Type B pancreatic cell (in vitro differentiated cells): ENCODE data around the gene TMIE. TPM values are rescaled to one million over a fixed set of nuclear protein-coding genes. Genes with fewer than 3 reads are reported as not detected.

Experiments
- DNase-seq: peaks from one replicate; pipeline ENCODE4 v3.0.0; 2021; ENCODE audit warnings: mixed read lengths; ENCODE audit not compliant: unreplicated experiment; ENCODE audit errors: extremely low spot score
- H3K27ac Mint-ChIP-seq: 2 replicates; pipeline ENCODE4 v1.8.0; 2021; ENCODE audit warnings: mild to moderate bottlenecking, mixed read lengths
- H3K27me3 Mint-ChIP-seq: 2 replicates; pipeline ENCODE4 v1.8.0; 2021; ENCODE audit warnings: mixed read lengths
- H3K36me3 Mint-ChIP-seq: 2 replicates; pipeline ENCODE4 v1.8.0; 2021; ENCODE audit warnings: mixed read lengths
- H3K4me1 Mint-ChIP-seq: one replicate; pipeline ENCODE4 v1.8.0; 2021; ENCODE audit warnings: mixed read lengths; ENCODE audit not compliant: unreplicated experiment
- H3K4me3 Mint-ChIP-seq: 2 replicates; pipeline ENCODE4 v1.8.0; 2021; ENCODE audit warnings: mild to moderate bottlenecking, mixed read lengths
- H3K9me3 Mint-ChIP-seq: 2 replicates; pipeline ENCODE4 v1.8.0; 2021; ENCODE audit warnings: mixed read lengths
- total RNA-seq: library from RNA; stranded (reverse); gene quantifications from 2 replicates; pipeline ENCODE4 v1.2.1, GENCODE V29; 2021; ENCODE audit warnings: low replicate concordance
- TF ChIP-seq, protein P1 (sequence below): fragments of 200-600 bp; sonication (generic); conservative IDR thresholded peaks from 2 replicates; pipeline ENCODE4 v1.5.0; 2021; ENCODE audit warnings: antibody characterized with exemption, mild to moderate bottlenecking

Gene TMIE
- total RNA-seq, 1 donor from 2014 or later, result 0.48 TPM

DNA sequence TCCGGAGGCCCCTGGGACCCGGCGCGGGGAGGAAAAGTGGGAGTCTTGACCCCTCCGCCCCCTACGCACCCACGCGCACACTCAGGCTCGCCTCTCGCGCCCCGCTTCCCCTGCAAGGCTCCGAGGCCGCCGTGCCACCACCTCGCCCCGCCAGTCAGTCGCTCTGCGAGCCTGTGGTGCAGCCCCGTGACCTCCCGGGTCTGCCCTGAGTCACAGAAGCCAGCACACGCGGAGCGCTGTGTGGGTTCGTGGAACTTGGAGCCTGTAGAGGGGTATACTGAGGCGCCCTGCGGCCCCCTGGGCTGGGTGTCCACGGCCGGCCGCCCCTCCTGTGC, 7.3 kb upstream of the TMIE start:
- TF ChIP-seq, protein P1, sequence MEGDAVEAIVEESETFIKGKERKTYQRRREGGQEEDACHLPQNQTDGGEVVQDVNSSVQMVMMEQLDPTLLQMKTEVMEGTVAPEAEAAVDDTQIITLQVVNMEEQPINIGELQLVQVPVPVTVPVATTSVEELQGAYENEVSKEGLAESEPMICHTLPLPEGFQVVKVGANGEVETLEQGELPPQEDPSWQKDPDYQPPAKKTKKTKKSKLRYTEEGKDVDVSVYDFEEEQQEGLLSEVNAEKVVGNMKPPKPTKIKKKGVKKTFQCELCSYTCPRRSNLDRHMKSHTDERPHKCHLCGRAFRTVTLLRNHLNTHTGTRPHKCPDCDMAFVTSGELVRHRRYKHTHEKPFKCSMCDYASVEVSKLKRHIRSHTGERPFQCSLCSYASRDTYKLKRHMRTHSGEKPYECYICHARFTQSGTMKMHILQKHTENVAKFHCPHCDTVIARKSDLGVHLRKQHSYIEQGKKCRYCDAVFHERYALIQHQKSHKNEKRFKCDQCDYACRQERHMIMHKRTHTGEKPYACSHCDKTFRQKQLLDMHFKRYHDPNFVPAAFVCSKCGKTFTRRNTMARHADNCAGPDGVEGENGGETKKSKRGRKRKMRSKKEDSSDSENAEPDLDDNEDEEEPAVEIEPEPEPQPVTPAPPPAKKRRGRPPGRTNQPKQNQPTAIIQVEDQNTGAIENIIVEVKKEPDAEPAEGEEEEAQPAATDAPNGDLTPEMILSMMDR, result no peak
- H3K4me3 Mint-ChIP-seq, result no peak overlapping the region
- no peak for DNase-seq
- H3K9me3 Mint-ChIP-seq, result no peaks in the 10 kb centered on the region
- H3K27ac Mint-ChIP-seq, result no peak overlapping the region
- peaks cover 6% of the 10 kb centered on the region for H3K27me3 Mint-ChIP-seq
- peaks cover 5% of the 10 kb centered on the region for H3K4me1 Mint-ChIP-seq
- H3K36me3 Mint-ChIP-seq, result no peaks in the 10 kb centered on the region

GRCh38 chr3:46694520-46694919, 6.7 kb upstream of the TMIE start:
- TF ChIP-seq, protein P1, result no peak
- Mint-ChIP-seq H3K27ac (no peak overlapping the region), H3K4me1 (peaks cover 8% of the 10 kb centered on the region), H3K36me3 (no peaks in the 10 kb centered on the region), H3K9me3 (no peaks in the 10 kb centered on the region), H3K4me3 (no peak overlapping the region), H3K27me3 (peaks cover 6% of the 10 kb centered on the region)
- DNase-seq, result no peak

GRCh38 chr3:46695177-46695961, 5.8 kb upstream of the TMIE start:
- no peak for DNase-seq
- no peaks in the 10 kb centered on the region for H3K9me3 Mint-ChIP-seq

DNA sequence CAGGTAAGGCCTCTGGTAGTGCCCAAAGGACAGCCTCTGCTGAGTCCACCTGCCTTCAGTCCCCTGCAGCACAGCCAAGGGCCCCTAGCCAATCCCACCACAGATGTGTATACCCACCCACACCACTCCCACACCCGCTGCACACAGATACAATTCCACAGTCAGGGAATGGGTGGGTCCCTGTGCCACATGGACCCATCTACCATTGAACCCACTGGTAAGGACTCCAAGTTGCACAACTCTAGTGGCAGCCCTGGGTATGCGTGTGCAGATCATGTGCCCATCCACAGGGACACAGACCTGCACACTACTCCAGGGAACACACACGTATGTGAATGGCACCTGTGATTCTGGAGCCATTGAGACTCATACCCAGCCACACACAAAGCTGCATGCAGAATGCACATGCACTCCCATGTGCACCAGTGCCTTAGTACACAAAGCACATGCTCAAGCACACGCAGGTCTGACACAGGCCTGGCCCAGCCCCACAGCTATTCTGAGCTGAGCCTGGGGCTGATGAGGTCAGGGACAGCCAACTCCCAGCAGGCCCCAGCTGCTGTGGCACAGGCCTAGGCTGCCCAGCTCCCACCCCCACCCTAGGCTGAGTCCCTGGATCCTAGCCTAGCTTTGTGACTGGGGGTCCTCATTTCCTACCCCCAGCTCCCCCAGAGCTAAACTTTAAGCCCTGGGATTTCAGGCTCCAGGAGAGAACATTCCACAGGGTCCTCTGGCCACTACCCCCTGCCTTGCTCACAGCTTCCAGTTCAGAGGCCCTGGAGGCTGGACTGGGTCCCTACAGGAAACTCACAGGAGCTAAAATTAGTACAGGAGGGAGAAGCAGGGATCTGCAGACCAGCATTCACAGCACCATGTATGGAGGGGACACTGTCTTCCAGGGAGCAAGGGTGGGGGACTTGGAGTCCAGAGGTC, 5.0 kb upstream of the TMIE start:
- Mint-ChIP-seq H3K27me3 (peaks cover 6% of the 10 kb centered on the region), H3K9me3 (no peaks in the 10 kb centered on the region), H3K36me3 (no peaks in the 10 kb centered on the region), H3K27ac (peak overlapping the region; percentile 58), H3K4me3 (peak overlapping the region; percentile 47), H3K4me1 (peaks cover 16% of the 10 kb centered on the region)
- TF ChIP-seq, protein P1, result no peak
- DNase-seq, result no peak

More at GRCh38 chr3:46695177-46695961, 5.8 kb upstream of the TMIE start:
- Mint-ChIP-seq H3K4me3 (peak overlapping the region; percentile 47), H3K36me3 (no peaks in the 10 kb centered on the region), H3K4me1 (peaks cover 14% of the 10 kb centered on the region), H3K27ac (peak overlapping the region; percentile 58), H3K27me3 (peaks cover 6% of the 10 kb centered on the region)
- TF ChIP-seq, protein P1, result peak; percentile 66

DNA sequence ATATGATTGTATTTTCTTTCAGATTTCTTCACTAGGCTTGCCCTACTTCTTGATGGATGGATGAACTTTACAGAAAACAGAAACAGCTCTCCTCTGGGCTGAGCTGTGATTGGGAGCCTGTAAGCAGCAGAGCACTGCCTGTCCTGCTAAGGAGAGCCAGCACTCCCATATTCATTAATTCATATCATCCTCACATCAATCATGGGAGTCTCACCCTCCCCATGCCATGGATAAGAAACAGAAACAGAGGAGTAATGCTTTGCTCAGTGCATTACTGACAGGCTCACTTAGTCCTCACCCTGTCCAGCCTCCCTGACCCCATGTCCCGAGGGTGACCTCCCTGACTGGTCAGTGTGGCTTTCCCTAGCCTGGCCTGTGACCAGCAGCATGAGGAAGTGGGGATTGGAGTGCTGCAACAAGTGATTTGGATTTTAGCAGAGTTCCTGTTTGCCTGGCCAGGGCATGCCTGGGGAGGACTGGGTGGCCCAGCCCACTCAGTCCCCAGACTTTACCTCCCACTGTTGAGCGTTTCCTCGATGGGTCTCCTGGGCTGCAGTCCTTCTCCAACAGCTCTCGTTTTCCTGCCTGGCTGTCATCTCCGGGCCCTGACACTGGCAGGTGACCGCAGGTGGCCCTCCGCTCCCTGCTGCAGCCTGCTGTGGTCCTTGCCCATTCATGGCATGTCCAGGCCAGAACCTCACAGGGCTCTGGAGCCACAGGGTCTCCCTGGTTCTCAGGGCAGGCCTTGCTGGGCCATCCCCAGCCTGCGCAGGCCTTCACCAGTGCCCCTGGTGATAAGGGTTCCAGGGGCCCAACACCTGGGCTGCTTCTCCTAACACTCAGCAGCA, 1.3 kb upstream of the TMIE start:
- no peaks in the 10 kb centered on the region for H3K9me3 Mint-ChIP-seq
- peak overlapping the region; percentile 55 for H3K27ac Mint-ChIP-seq
- TF ChIP-seq, protein P1, result no peak
- peaks cover 19% of the 10 kb centered on the region for H3K4me1 Mint-ChIP-seq
- DNase-seq, result no peak
- H3K27me3 Mint-ChIP-seq, result peaks cover 11% of the 10 kb centered on the region
- H3K36me3 Mint-ChIP-seq, result no peaks in the 10 kb centered on the region
- no peak overlapping the region for H3K4me3 Mint-ChIP-seq
